Measurements from ENCODE around the gene WDR87.

DNA sequence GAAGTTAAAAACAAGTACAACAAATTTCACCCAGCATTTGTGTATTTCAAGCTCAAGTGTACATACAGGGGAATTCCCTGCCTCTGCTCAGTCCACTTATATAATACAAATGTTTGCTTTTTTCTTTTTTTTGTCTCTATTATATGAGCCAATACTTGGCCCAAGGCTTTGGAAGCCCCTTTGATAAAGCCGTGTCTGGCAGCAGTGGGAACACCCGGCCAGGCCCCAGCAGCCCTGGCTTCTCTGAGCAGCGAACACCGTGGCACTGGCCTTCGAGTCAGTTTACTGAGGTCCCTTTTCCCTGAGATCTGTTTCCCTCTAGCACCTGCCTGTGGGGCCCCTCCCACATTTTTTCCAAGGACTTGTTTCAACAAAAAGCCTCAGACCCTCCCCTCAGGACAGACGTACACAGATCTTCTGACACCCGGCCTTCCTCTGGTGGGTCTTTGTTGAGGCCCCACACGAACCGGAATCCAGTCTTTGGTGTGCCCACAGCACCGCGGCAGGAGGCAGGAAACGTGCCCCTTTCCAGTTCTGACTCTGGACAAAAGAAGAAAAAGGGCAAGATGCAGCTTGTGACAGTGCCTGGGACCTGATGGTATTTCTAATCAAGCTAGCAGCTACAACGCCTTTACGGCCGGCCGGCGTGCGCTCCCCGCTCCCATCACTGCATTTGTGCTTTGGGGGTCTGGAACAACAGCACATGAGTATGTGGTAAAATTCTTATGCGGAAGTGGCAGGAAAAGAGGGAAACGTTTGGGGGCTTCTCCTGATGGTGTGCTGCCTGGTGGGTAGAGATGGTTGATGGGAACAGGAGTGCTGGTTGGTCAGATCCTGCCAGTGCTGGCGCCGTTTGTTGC lies 14.4 kb upstream of the WDR87 start:
- TF ChIP-seq POLR2AphosphoS5 (IDR thresholded peaks at IDR 0.05; ENCODE audit: low read depth) (no peak), CTCF (IDR thresholded peaks at IDR 0.05; ENCODE audit: insufficient read depth, low read length) (no peak), GABPA (IDR thresholded peaks at IDR 0.05; ENCODE audit: low read depth) (no peak)
- TF ChIP-seq, protein P1, sequence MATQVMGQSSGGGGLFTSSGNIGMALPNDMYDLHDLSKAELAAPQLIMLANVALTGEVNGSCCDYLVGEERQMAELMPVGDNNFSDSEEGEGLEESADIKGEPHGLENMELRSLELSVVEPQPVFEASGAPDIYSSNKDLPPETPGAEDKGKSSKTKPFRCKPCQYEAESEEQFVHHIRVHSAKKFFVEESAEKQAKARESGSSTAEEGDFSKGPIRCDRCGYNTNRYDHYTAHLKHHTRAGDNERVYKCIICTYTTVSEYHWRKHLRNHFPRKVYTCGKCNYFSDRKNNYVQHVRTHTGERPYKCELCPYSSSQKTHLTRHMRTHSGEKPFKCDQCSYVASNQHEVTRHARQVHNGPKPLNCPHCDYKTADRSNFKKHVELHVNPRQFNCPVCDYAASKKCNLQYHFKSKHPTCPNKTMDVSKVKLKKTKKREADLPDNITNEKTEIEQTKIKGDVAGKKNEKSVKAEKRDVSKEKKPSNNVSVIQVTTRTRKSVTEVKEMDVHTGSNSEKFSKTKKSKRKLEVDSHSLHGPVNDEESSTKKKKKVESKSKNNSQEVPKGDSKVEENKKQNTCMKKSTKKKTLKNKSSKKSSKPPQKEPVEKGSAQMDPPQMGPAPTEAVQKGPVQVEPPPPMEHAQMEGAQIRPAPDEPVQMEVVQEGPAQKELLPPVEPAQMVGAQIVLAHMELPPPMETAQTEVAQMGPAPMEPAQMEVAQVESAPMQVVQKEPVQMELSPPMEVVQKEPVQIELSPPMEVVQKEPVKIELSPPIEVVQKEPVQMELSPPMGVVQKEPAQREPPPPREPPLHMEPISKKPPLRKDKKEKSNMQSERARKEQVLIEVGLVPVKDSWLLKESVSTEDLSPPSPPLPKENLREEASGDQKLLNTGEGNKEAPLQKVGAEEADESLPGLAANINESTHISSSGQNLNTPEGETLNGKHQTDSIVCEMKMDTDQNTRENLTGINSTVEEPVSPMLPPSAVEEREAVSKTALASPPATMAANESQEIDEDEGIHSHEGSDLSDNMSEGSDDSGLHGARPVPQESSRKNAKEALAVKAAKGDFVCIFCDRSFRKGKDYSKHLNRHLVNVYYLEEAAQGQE (IDR thresholded peaks at IDR 0.05; ENCODE audit: insufficient replicate concordance, low read depth) = no peak

Data from HL-60 (cell line).